ENCODE data around the gene GMPPA.

GMPPA gene

DNA sequence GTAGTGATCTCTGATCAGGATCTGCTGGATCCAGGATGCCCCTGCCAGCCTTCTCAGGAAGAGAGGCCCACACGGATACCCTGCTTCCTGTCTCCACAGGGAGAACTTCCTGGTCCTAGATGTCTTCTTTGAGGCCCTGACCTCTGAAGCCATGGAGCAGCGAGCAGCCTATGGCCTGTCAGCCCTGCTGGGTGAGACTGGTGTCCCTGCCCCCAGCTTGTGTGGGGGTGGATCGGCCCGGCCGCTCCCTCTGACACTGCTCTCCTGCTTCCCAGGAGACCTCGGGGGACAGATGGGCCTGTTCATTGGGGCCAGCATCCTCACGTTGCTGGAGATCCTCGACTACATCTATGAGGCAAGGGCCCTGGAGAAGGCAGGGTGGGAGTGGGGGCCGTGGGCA is 38.3 kb downstream of the GMPPA start:
- TF ChIP-seq, protein P1, sequence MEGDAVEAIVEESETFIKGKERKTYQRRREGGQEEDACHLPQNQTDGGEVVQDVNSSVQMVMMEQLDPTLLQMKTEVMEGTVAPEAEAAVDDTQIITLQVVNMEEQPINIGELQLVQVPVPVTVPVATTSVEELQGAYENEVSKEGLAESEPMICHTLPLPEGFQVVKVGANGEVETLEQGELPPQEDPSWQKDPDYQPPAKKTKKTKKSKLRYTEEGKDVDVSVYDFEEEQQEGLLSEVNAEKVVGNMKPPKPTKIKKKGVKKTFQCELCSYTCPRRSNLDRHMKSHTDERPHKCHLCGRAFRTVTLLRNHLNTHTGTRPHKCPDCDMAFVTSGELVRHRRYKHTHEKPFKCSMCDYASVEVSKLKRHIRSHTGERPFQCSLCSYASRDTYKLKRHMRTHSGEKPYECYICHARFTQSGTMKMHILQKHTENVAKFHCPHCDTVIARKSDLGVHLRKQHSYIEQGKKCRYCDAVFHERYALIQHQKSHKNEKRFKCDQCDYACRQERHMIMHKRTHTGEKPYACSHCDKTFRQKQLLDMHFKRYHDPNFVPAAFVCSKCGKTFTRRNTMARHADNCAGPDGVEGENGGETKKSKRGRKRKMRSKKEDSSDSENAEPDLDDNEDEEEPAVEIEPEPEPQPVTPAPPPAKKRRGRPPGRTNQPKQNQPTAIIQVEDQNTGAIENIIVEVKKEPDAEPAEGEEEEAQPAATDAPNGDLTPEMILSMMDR (conservative IDR thresholded peaks at IDR 0.05) = no peak

DNA sequence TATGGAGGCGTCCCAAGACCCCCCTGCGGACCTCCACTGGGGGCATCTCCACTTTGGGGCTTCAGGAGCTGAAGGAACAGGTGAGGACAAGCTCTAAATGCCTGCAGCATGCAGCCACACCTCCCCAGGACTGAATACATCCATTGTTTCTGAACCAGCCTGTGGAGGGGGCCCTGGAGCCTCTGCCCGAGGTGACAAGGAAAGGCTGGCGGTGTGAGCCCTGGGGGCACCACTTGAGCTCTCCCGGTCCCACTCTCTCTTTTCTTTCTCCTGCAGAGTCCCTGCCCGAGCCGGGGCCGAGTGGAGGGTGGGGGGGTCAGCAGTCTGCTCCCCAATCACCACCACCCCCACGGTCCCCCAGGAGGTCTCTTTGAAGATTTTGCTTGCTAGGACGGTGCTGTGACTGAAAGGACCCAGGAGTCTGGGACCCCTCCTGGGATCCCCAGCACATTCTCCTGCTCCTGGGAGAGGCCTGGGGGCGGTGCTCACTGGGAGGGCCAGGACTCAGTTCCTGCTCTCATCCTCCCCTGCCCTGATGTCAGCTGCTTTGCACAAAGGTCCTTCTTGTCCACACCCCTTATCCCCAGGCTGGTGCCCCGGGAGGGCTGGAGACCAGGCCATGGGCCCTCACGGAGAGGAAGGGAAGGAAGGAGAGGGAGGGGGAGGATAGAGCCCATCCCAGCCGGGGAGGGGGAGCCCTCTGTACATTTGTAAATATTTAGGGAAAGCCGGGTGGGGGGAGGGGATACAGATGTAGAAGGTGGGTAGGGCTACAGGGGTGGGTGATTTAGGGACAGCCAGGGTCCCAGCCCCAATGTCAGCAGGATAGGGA is 39.2 kb downstream of the GMPPA start:
- H3K27ac ChIP-seq = no peak overlapping the region
- TF ChIP-seq, protein P1 (conservative IDR thresholded peaks at IDR 0.05) = no peak

More for the DNA sequence above, 38.3 kb downstream of the GMPPA start:
- no peak overlapping the region for H3K27ac ChIP-seq

DNA sequence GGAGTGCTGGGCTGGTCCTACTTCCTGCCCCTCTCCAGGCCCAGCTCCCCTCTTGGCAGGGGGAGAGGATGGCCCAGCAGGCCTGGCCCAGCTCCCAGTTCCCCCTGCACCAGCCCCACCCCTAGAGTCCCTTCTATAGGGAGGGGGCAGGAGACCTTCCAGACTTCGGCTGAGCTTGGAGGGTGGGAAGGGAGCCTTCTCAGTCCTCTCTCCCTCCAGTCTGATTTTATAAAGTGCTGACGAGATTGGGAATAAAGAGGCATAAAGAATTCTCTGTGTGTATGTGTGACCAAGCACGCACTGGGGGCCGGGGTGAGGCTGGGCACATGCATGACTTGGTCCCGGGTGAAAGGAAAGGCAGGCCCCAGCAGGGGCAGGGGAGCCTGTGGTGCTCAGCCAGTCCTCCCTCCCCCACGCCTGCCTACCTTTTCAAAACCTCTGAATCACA is 39.8 kb downstream of the GMPPA start:
- TF ChIP-seq, protein P1 (conservative IDR thresholded peaks at IDR 0.05) = no peak
- H3K27ac ChIP-seq = no peak overlapping the region

DNA sequence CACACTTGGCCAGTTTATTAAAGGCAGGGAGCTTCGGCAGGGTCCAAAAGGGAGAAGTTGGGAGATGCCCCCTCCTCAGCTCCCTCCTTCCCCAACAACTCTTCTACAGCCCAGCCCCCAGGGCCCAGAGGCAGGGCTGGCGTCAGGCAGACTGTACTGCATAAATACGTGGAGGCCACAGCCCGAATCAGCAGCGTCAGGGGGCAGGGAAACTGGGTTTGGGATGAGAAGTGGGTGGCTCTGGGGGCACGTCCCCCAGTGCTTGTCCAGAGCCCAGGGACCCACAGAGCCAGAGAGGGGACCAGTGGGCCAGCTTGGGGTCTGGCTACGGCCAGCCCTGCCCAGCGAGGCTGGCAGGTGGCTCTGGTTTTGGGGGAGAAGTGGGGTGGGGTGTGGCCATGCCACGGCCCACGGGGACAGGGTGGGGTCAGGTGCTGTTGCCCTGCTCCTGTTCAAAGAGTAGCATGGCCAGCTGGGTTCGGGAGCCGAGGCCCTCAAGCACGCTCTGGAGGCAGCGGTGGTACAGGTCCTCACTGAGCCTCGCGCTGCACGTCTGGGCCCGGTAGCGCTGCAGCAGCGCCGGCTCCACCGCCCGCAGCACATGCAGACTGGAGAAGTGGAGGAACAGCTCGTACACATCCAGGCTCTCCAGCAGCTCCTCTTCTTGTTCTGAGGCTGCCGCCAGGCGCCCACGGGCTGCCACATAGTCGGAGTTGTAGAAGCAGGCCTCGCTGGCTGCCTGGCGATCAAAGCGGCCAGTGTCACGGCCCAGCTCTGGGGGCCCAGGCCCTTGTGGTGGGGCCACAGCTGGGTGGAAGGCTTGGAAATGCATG is 40.5 kb downstream of the GMPPA start:
- no peak overlapping the region for H3K27ac ChIP-seq
- TF ChIP-seq, protein P1 (conservative IDR thresholded peaks at IDR 0.05) = no peak

DNA sequence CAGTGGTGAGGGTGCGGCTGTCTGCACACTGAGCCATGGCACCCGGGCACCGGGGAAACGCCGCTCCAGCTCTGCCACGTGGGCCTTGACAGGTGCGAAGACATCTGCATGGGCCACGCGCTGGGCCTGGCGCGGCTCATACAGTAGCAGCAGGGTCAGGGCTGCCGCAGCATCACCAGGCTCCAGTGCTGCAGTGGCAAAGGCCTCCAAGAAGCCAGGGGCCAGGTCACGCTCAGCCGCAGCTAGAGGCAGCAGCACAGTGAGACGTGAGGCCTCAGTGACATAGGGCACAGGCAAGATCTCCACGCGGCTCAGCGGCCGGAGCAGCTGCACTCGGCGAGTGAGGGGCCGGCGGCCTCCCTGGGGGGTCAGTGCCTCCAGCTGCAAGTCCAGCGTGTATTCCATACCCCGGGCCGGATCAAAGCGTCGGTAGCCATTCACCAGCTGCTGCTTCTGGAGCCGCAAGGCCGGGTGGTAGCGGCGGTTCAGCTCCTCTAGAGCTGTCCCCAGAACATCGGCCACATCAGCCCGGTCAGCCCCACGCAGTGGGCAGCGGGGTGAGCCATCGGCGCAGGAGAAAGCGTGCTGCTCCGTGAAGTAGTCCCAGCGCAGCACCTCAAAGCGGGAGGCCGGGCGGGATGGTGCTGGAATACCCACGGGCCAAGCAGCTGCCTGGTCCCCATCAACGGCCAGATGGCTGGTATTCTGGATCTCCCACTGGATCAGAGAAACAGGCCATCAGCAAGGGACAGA is 41.4 kb downstream of the GMPPA start:
- TF ChIP-seq, protein P1 (conservative IDR thresholded peaks at IDR 0.05) = no peak
- no peak overlapping the region for H3K27ac ChIP-seq

DNA sequence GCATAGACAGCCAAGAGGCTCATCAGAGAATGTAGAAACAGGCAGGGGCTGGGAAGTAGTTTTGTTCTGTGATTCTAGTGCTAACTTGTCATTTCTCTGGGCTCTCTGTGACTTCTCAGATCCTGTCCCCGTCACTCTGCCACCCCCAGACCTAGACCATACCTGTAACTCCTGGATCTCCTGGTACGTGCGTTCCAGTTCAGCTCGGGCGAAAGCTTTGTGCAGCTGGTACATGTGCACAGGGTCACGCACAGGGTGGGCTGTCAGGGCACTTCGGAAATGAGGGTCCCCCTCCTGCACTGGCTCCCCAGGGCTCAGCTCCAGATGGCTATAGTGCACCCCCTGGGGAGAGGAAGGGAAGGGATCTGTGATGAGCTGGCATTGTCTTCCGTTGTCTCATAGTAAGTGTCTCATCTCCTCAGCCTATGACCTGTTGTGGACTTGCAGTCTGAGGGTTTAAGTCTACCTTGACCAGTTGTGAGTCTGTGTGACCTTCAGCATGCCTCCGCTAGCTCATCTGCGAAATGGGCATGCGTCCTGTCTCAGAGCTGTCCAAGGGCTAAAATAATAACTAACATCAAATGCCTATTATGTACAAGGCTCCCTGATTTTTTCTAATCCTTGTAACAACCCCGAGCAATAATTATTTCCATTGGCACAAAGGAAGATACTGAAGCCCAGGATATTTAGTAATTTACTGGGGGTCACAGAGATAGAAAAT is 42.3 kb downstream of the GMPPA start:
- TF ChIP-seq, protein P1 (conservative IDR thresholded peaks at IDR 0.05) = no peak
- H3K27ac ChIP-seq = no peak overlapping the region
